ENCODE measurements around the gene PTGIS.

PTGIS gene

DNA sequence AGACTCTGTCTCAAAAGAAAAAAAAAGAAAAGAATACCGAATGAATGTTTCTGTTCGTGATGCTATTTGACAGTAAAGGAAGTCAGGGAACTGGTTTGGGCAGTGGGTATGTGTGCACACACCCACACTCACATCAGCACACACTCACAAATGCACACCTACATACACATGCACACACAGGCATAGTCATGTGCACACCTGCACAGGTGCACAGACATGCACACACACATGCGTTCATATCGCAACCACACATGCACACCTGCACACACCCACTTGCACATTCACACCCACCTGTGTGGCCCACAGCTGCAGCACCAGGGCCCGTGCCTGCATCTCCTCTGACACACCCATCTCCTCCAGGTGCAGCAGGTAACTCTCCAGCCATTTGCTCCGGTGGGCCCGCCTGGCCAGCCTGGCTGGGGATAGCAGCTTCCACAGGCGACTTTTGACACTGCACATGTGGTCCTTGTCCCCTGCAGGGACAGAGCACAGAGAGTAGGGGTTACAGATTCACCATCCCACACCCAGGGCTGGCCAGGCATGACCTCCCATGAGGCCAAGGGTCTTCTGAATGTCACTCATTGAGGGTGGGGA, 44.1 kb downstream of the PTGIS start:
- TF ChIP-seq CTCF (IDR thresholded peaks at IDR 0.05; ENCODE audit: low read depth, low read length): no peak
- H3K4me3 ChIP-seq (replicated peaks in 1 of 2; ENCODE audit: low read depth in 2 of 2, low read length in 2 of 2): no peak overlapping the region
- no peak for DNase-seq (ENCODE audit: low read depth in 2 of 2)

DNA sequence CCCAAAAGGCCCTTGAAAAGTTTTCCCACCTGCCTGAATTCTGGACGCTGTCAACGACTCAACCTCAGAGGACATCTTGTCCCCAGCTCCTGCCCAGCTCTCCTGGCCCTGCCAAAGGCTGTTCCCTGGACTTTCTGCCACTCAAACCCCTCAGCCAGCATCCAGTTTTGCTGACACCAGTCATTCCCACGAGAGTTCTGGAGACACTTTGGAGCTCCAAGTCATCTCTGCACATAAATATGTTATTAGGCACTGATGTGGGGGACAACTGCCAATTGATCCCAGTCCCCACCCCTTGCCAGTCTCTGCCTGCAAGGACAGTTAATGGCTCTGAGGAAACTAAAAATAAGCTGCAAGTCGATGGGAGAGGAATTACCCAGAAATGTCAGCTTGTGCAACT, 46.6 kb downstream of the PTGIS start:
- no peak for TF ChIP-seq CTCF (IDR thresholded peaks at IDR 0.05; ENCODE audit: low read depth, low read length)

GRCh38 chr20:49519777-49520359, 48.1 kb downstream of the PTGIS start:
- no peak for DNase-seq (ENCODE audit: low read depth in 2 of 2)
- no peak overlapping the region for H3K4me3 ChIP-seq (replicated peaks in 1 of 2; ENCODE audit: low read depth in 2 of 2, low read length in 2 of 2)
- TF ChIP-seq CTCF (IDR thresholded peaks at IDR 0.05; ENCODE audit: low read depth, low read length): peak; percentile 3

More for the DNA sequence above, 46.6 kb downstream of the PTGIS start:
- no peak overlapping the region for H3K4me3 ChIP-seq (replicated peaks in 1 of 2; ENCODE audit: low read depth in 2 of 2, low read length in 2 of 2)
- no peak for DNase-seq (ENCODE audit: low read depth in 2 of 2)

GRCh38 chr20:49519212-49519712, 48.7 kb downstream of the PTGIS start:
- H3K4me3 ChIP-seq (replicated peaks in 1 of 2; ENCODE audit: low read depth in 2 of 2, low read length in 2 of 2): no peak overlapping the region
- no peak for TF ChIP-seq CTCF (IDR thresholded peaks at IDR 0.05; ENCODE audit: low read depth, low read length)
- no peak for DNase-seq (ENCODE audit: low read depth in 2 of 2)

GRCh38 chr20:49518576-49518975, 49.4 kb downstream of the PTGIS start:
- DNase-seq (ENCODE audit: low read depth in 2 of 2): no peak
- no peak for TF ChIP-seq CTCF (IDR thresholded peaks at IDR 0.05; ENCODE audit: low read depth, low read length)
- no peak overlapping the region for H3K4me3 ChIP-seq (replicated peaks in 1 of 2; ENCODE audit: low read depth in 2 of 2, low read length in 2 of 2)

DNA sequence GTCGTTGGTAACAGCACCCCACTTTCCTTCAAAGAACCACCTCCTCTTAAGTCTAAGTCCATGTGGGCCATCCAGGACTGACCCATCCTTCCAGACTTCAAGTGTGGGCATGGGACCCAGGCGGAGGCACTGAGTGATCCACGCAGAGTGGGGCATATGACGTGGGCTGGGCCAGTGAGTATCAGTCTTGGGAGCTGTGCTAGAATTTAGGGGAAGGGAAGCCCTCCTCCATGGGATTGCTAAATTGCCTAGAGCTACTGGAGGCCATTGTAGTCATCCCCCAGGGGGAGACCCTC, 50.2 kb downstream of the PTGIS start:
- no peak for DNase-seq (ENCODE audit: low read depth in 2 of 2)
- no peak for TF ChIP-seq CTCF (IDR thresholded peaks at IDR 0.05; ENCODE audit: low read depth, low read length)
- no peak overlapping the region for H3K4me3 ChIP-seq (replicated peaks in 1 of 2; ENCODE audit: low read depth in 2 of 2, low read length in 2 of 2)
